Stimulated activated naive CD8-positive, alpha-beta T cell treated with anti-CD3 and anti-CD28 coated beads, Interleukin-15, Interleukin-2, amounts not matched to agents 100 ng/mL and 50 ng/mL, for 24 hours (primary cell): Measurements from ENCODE around the gene DCPS.
"Not testable (repeated sequence)": the region's sequence is repeated elsewhere in the genome, so short reads cannot be mapped to it uniquely, and the experiment has no call there.

ENCODE experiments used
- H3K27ac Mint-ChIP-seq: one replicate; pipeline ENCODE4 v1.8.0; 2021; ENCODE audit warnings: mild to moderate bottlenecking, mixed read lengths
- H3K27me3 Mint-ChIP-seq: one replicate; pipeline ENCODE4 v1.8.0; 2021; ENCODE audit warnings: mixed read lengths
- H3K36me3 Mint-ChIP-seq: one replicate; pipeline ENCODE4 v1.8.0; 2021; ENCODE audit warnings: low read depth, mixed read lengths
- H3K4me1 Mint-ChIP-seq: one replicate; pipeline ENCODE4 v1.8.0; 2021; ENCODE audit warnings: low read depth, mixed read lengths
- H3K4me3 Mint-ChIP-seq: one replicate; pipeline ENCODE4 v1.8.0; 2021; ENCODE audit warnings: mild to moderate bottlenecking, mixed read lengths
- H3K9me3 Mint-ChIP-seq: one replicate; pipeline ENCODE4 v1.8.0; 2021; ENCODE audit warnings: mixed read lengths

Gene DCPS

DNA sequence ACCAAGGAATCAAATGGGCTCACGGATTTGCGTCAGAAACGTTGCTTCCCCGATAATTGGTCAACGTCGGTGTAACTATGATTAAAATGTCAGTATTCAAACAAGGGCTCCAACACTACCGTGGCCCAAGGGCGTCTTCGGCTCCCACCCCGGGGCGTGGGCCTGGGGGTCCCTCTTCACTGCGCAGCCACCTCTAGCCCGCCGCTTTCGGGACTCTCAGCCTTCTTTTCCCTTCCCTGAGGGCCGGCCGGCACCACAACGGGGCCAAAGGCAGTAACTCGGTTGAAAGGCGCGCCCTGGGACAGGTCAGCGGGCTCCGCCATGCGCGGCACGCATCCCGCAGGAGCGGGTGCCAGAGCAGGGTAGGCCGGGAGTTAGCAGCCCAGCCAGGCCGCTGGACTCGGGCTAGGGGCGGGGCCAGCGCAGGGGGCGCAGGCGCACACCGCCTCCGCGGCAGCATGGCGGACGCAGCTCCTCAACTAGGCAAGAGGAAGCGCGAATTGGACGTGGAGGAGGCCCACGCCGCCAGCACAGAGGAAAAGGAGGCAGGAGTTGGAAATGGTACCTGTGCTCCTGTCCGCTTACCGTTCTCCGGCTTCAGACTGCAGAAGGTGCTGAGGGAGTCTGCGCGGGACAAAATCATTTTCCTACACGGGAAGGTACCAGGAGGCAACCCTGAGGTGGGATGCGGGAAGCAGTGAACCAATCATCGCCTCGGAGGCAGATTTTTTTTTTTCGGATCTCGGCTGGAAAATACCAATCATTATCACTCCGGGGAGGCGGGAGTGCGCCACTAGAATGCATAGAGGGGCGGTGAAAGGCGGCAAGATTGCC is at the start of gene DCPS:
DCPS (plus strand) TSS at position 438 of the 834 bp plus-strand sequence; CDS start at position 459, 21 bp downstream.
- peak within 1 kb of the TSS; percentile 97 for H3K4me3 Mint-ChIP-seq
- no peaks in the 10 kb centered on the region for H3K9me3 Mint-ChIP-seq
- peak within 1 kb of the TSS; percentile 99 for H3K27ac Mint-ChIP-seq
- no peaks in the 10 kb centered on the region for H3K27me3 Mint-ChIP-seq
- peaks cover 46% of the 10 kb centered on the region for H3K4me1 Mint-ChIP-seq
- H3K36me3 Mint-ChIP-seq: peaks cover 29% of the 10 kb centered on the region

GRCh38 chr11:126254819-126255218 is 49.0 kb upstream of the DCPS start:
- peaks cover 55% of the 10 kb centered on the region for H3K36me3 Mint-ChIP-seq
- H3K27ac Mint-ChIP-seq: no peak overlapping the region
- no peaks in the 10 kb centered on the region for H3K27me3 Mint-ChIP-seq
- H3K4me3 Mint-ChIP-seq: no peak overlapping the region
- H3K4me1 Mint-ChIP-seq: no peaks in the 10 kb centered on the region
- no peaks in the 10 kb centered on the region for H3K9me3 Mint-ChIP-seq

DNA sequence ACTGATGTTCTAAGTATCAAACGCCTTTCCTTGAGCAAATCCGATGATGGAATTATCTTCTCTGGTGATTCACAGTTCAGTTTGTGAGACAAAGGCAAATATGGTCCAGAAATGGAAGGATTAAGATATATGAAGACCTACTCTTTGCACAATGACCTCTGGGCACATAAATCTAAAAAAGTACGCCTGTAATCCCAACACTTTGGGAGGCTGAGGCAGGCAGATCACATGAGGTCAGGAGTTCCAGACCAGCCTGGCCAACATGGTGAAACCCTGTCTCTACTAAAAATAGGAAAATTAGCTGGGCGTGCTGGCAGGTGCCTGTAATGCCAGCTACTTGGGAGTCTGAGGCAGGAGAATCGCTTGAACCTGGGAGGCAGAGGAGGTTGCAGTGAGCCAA is 48.4 kb upstream of the DCPS start:
- not testable (repeated sequence) for H3K9me3 Mint-ChIP-seq, H3K27ac Mint-ChIP-seq, H3K4me3 Mint-ChIP-seq, H3K27me3 Mint-ChIP-seq, H3K4me1 Mint-ChIP-seq
- peaks cover 58% of the 10 kb centered on the region for H3K36me3 Mint-ChIP-seq

DNA sequence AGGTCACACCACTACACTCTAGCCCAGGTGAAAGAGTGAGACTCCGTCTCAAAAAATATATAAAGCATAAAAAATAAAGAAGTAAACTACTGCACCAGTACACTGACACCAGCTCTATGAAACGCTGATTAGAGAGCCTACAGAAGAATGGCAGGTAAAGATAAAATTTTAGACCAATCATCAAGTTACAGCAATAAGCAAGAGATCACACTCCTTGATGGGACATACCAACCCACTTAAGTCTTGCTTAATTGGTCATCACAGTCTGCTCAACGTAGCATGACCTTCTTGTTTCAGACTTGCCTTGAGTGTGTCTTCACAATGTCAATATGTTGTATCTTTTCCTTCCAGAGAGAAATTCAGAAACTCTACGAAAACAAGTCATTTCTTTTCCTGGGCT is 47.6 kb upstream of the DCPS start:
- Mint-ChIP-seq H3K4me3 (no peak overlapping the region), H3K27ac (no peak overlapping the region), H3K36me3 (peaks cover 61% of the 10 kb centered on the region), H3K9me3 (no peaks in the 10 kb centered on the region), H3K4me1 (no peaks in the 10 kb centered on the region), H3K27me3 (no peaks in the 10 kb centered on the region)

- H3K4me1 Mint-ChIP-seq: no peaks in the 10 kb centered on the region
- peaks cover 62% of the 10 kb centered on the region for H3K36me3 Mint-ChIP-seq
- no peaks in the 10 kb centered on the region for H3K27me3 Mint-ChIP-seq
- no peak overlapping the region for H3K4me3 Mint-ChIP-seq
- H3K9me3 Mint-ChIP-seq: no peaks in the 10 kb centered on the region
- no peak overlapping the region for H3K27ac Mint-ChIP-seq
These were observed 46.7 kb upstream of the DCPS start for GRCh38 chr11:126257144-126257543.

- H3K4me3 Mint-ChIP-seq: no peak overlapping the region
- no peak overlapping the region for H3K27ac Mint-ChIP-seq
- peaks cover 65% of the 10 kb centered on the region for H3K36me3 Mint-ChIP-seq
These were observed 46.1 kb upstream of the DCPS start for GRCh38 chr11:126257764-126258163.

DNA sequence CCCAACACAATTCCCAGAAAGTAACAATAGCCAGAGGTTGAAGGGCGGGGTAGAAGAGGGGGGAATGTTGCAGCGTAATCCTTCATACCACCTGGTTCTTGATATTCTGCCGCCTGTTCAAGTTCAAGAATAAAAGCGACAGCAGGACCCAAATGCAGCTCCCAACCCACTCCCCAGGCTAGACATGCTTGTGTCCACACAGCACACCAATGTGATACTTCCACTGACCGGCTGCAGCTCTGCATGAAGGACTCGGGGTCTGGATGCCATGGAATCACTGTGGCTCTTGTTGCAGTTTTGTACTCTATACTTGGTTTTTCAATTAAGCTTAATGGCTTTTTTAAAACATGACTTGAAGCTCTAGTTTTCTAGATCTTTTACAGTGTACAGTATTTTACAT is 41.6 kb upstream of the DCPS start:
- Mint-ChIP-seq H3K36me3 (peaks cover 77% of the 10 kb centered on the region), H3K27me3 (no peaks in the 10 kb centered on the region), H3K27ac (no peak overlapping the region), H3K4me1 (peaks cover 8% of the 10 kb centered on the region), H3K9me3 (no peaks in the 10 kb centered on the region), H3K4me3 (no peak overlapping the region)

More at GRCh38 chr11:126257764-126258163, 46.1 kb upstream of the DCPS start:
- Mint-ChIP-seq H3K4me1 (no peaks in the 10 kb centered on the region), H3K9me3 (no peaks in the 10 kb centered on the region), H3K27me3 (no peaks in the 10 kb centered on the region)

- H3K27ac Mint-ChIP-seq: no peak overlapping the region
- H3K9me3 Mint-ChIP-seq: no peaks in the 10 kb centered on the region
- H3K4me3 Mint-ChIP-seq: no peak overlapping the region
- peaks cover 83% of the 10 kb centered on the region for H3K36me3 Mint-ChIP-seq
- peaks cover 17% of the 10 kb centered on the region for H3K4me1 Mint-ChIP-seq
- H3K27me3 Mint-ChIP-seq: no peaks in the 10 kb centered on the region
These were observed 40.4 kb upstream of the DCPS start for GRCh38 chr11:126263489-126263888.

DNA sequence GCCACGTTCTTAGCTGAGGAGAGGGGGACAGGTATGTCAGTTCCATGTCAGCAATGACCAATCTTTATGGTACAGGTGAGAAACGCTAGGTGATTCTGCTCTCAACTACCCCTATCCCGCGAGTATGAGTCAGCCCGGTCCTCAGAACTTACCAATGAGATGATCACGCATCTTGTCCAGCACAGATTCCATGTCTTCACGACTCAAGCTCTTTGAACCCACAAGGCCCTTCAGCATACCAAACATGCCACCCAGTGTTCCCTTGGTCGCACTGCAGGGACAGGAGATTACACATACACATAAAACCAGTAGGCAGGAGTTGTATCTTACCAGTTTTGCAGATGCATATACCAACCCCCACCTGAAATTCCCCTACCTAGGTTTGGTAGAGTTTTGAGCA is 38.0 kb upstream of the DCPS start:
- H3K9me3 Mint-ChIP-seq: no peaks in the 10 kb centered on the region

GRCh38 chr11:126267650-126268049 is 36.2 kb upstream of the DCPS start:
- no peaks in the 10 kb centered on the region for H3K27me3 Mint-ChIP-seq
- H3K27ac Mint-ChIP-seq: peak overlapping the region; percentile 97
- H3K4me1 Mint-ChIP-seq: peaks cover 38% of the 10 kb centered on the region
- H3K36me3 Mint-ChIP-seq: peaks cover 66% of the 10 kb centered on the region
- H3K9me3 Mint-ChIP-seq: no peaks in the 10 kb centered on the region
- peak overlapping the region; percentile 94 for H3K4me3 Mint-ChIP-seq

More for the DNA sequence above, 38.0 kb upstream of the DCPS start:
- peaks cover 34% of the 10 kb centered on the region for H3K4me1 Mint-ChIP-seq
- H3K4me3 Mint-ChIP-seq: no peak overlapping the region
- peaks cover 71% of the 10 kb centered on the region for H3K36me3 Mint-ChIP-seq
- H3K27ac Mint-ChIP-seq: peak overlapping the region; percentile 15
- no peaks in the 10 kb centered on the region for H3K27me3 Mint-ChIP-seq

- peaks cover 65% of the 10 kb centered on the region for H3K36me3 Mint-ChIP-seq
- H3K27ac Mint-ChIP-seq: peak overlapping the region; percentile 97
- H3K9me3 Mint-ChIP-seq: no peaks in the 10 kb centered on the region
- H3K4me3 Mint-ChIP-seq: peak overlapping the region; percentile 94
- no peaks in the 10 kb centered on the region for H3K27me3 Mint-ChIP-seq
- H3K4me1 Mint-ChIP-seq: peaks cover 39% of the 10 kb centered on the region
These were observed 35.5 kb upstream of the DCPS start for GRCh38 chr11:126268361-126268707.

DNA sequence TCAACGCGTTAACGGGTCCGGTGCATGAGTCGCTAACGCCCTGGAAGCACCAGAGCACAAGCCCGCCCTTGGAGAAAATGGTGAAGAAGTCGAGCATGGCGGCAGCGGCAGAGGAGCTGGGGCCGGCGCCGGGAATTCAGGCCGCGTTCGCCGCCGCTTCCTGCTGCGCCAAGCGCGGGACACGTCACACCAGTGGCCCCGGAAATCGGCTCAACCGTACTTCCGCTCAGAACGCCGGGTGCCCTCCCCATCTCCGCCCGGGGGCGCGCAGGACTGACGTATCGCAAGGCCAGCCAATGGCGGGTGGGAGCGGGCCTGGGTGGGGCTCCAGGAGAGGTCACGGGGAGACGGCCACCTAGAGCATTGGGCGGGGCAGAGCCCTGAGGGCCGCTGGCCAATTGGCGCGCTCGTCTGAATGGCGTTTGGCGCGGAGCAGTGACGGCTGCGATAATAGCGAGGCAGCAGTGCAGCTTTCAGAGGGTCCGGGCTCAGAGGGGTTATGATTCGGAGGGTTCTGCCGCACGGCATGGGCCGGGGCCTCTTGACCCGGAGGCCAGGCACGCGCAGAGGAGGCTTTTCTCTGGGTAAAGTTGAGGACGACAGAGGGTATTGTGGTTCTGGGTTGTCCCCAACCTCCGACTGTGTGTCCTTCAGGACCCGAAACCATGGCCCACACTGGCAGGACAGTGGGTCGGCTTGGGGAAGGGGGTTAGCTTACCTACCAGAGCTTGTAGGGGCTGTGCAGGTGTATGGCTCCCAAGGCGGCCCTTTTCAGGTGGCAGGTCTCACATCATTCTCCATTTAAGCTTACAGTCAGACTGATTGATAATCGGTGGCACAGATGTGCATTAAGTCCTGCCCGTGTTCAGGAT is 34.9 kb upstream of the DCPS start, which contains the start of the genes FOXRED1 and SRPRA:
FOXRED1 (plus strand) TSS at position 447 of the 872 bp plus-strand sequence; CDS start at position 500, 53 bp downstream.
SRPRA (minus strand) TSS at position 188 of the 872 bp plus-strand sequence; CDS start at position 97, 91 bp downstream.
- no peaks in the 10 kb centered on the region for H3K27me3 Mint-ChIP-seq
- H3K9me3 Mint-ChIP-seq: no peaks in the 10 kb centered on the region
- H3K4me3 Mint-ChIP-seq: peak within 1 kb of the TSS; percentile 94
- peaks cover 39% of the 10 kb centered on the region for H3K4me1 Mint-ChIP-seq
- peaks cover 65% of the 10 kb centered on the region for H3K36me3 Mint-ChIP-seq
- H3K27ac Mint-ChIP-seq: peak within 1 kb of the TSS; percentile 97

- Mint-ChIP-seq H3K27ac (no peak overlapping the region), H3K4me1 (peaks cover 25% of the 10 kb centered on the region), H3K36me3 (peaks cover 51% of the 10 kb centered on the region), H3K27me3 (no peaks in the 10 kb centered on the region), H3K9me3 (no peaks in the 10 kb centered on the region), H3K4me3 (no peak overlapping the region)
These were observed 26.5 kb upstream of the DCPS start for GRCh38 chr11:126277322-126277721.

DNA sequence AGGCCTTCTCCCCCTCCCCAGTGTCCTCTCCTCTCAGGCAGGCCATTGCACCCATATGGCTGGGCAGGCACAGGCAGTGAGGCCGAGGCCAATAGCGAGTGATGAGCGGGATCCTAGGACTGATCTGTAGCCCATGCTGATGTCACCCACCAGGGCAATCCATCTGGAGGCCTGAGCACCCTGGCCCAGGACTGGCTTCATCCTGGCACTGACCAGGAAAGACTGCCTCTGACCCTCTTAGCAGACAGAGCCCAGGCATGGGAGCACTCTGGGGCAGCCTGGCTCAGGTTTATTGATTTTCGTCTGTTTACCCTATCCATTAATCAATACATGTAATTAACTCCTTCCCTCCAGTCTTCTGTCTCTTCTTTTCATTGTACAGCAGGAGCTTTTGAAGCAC is 26.1 kb upstream of the DCPS start:
- Mint-ChIP-seq H3K36me3 (peaks cover 47% of the 10 kb centered on the region), H3K4me1 (peaks cover 25% of the 10 kb centered on the region)

DNA sequence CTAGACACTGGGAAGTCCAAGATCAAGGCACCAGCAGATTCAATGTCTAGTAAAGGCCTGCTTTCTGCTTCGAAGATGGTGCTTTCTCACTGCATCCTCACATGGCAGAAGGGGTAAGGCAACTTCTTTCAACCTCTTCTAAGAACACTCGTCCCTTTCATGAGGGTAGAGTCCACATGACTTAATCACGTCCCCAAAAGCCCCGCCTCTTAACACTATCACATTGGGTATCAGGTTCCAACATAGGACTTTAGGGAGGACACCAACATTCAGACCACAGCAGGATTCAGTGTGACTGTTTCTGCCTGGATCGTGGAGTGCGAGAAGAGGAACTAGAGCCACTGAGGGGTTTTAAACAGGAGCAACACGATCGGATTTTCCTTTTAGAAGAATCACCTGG is 24.7 kb upstream of the DCPS start:
- peaks cover 34% of the 10 kb centered on the region for H3K36me3 Mint-ChIP-seq
- no peak overlapping the region for H3K4me3 Mint-ChIP-seq
- no peak overlapping the region for H3K27ac Mint-ChIP-seq
- no peaks in the 10 kb centered on the region for H3K9me3 Mint-ChIP-seq
- peaks cover 35% of the 10 kb centered on the region for H3K4me1 Mint-ChIP-seq
- no peaks in the 10 kb centered on the region for H3K27me3 Mint-ChIP-seq

More for the DNA sequence above, 26.1 kb upstream of the DCPS start:
- Mint-ChIP-seq H3K27ac (no peak overlapping the region), H3K9me3 (no peaks in the 10 kb centered on the region), H3K27me3 (no peaks in the 10 kb centered on the region), H3K4me3 (no peak overlapping the region)
